Spleen (tissue), 11 donors: ENCODE data around the gene HHIP. TPM values are rescaled to one million over a fixed set of nuclear protein-coding genes. Genes with fewer than 3 reads are reported as not detected.

ENCODE experiments used
- DNase-seq: peaks from one replicate; pipeline ENCODE4 v3.0.0-alpha.2; 2020
- H3K27ac ChIP-seq, 8 donors: fragments of 200-600 bp; sonication (generic) in 7 of 8; 1 replicate in 4 of 8; 2 replicates in 4 of 8; pipeline versions ENCODE4 v1.5.0 to v1.8.0; 2016 to 2021; ENCODE audit warnings: inconsistent platforms in 4 of 8, mild to moderate bottlenecking in 4 of 8, moderate library complexity in 1 of 8
- H3K27me3 ChIP-seq, 7 donors: fragments of 200-600 bp; sonication (generic) in 6 of 7; replicated peaks in 1 of 7; 1 replicate in 4 of 7; 2 replicates in 3 of 7; pipeline versions ENCODE4 v1.5.0 to v1.8.0; 2016 to 2021; ENCODE audit warnings: inconsistent platforms in 3 of 7, mild to moderate bottlenecking in 1 of 7
- H3K36me3 ChIP-seq, 6 donors: fragments of 200-600 bp; sonication (generic) in 5 of 6; 1 replicate in 4 of 6; 2 replicates in 2 of 6; pipeline versions ENCODE4 v1.5.0 to v1.8.0; 2016 to 2021; ENCODE audit warnings: inconsistent platforms in 2 of 6
- H3K4me1 ChIP-seq, 6 donors: fragments of 200-600 bp; sonication (generic) in 5 of 6; 1 replicate in 3 of 6; 2 replicates in 3 of 6; pipeline versions ENCODE4 v1.5.0 to v1.8.0; 2016 to 2021; ENCODE audit warnings: inconsistent platforms in 3 of 6
- H3K4me3 ChIP-seq, 8 donors: fragments of 200-600 bp; sonication (generic) in 7 of 8; 1 replicate in 4 of 8; 2 replicates in 4 of 8; pipeline versions ENCODE4 v1.5.0 to v1.8.0; 2016 to 2021; ENCODE audit warnings: inconsistent platforms in 4 of 8, mild to moderate bottlenecking in 4 of 8, moderate library complexity in 2 of 8
- H3K9me3 ChIP-seq, 8 donors: fragments of 200-600 bp; sonication (generic) in 7 of 8; 1 replicate in 4 of 8; 2 replicates in 4 of 8; pipeline versions ENCODE4 v1.5.0 to v1.8.0; 2016 to 2021; ENCODE audit warnings: inconsistent platforms in 4 of 8
- CTCF ChIP-seq, 11 experiments: fragments of 200-600 bp in 7 of 11; fragments of 450-650 bp in 4 of 11; sonication (generic) in 4 of 11; IDR thresholded peaks in 8 of 11; conservative IDR thresholded peaks in 3 of 11; 1 replicate in 7 of 11; 2 replicates in 4 of 11; pipeline versions ENCODE4 v1.4.0 to v1.8.0; 2016 to 2021; ENCODE audit warnings: antibody characterized with exemption in 11 of 11, inconsistent platforms in 4 of 11, mild to moderate bottlenecking in 1 of 11
- POLR2A ChIP-seq, 3 donors: fragments of 450-650 bp; IDR thresholded peaks; one replicate each; pipeline ENCODE4 v1.5.1; 2017; ENCODE audit warnings: antibody characterized with exemption in 3 of 3, mild to moderate bottlenecking in 1 of 3
- POLR2AphosphoS5 ChIP-seq, 3 donors: sonication (generic); formaldehyde crosslinking; IDR thresholded peaks; one replicate each; pipeline ENCODE4 v1.5.1; 2017; ENCODE audit warnings: antibody characterized with exemption in 3 of 3
- WGBS, 5 donors: extraction: QIAGEN DNeasy Blood & Tissue Kit in 3 of 5; methylation state at CpG; one replicate each; pipeline versions ENCODE4 v1.1.5 to v1.1.7; 2013 to 2018; 5-methylcytosine and 5-hydroxymethylcytosine counted together
- intact Hi-C: fragments of 100-400 bp; cut with DNase I; formaldehyde crosslinking; loops from one replicate; pipeline ENCODE4 v1.15.0; 2023; ENCODE audit warnings: low total_unique reads
- polyA plus RNA-seq, 3 donors: library from polyadenylated mRNA; stranded (reverse); fragments of 200-250 nt; gene quantifications; one replicate each; pipeline ENCODE4 v1.2.1, GENCODE V29; 2013
- total RNA-seq, 7 donors: library from RNA; depleted of rRNA in 3 of 7; stranded (reverse); fragments of >200 nt in 3 of 7; fragmentation: NEBNext Ultra II Directional in 4 of 7; extraction: Animal tissue kit (Norgen Biotek cat#: 25700) in 4 of 7; gene quantifications; one replicate each; pipeline versions ENCODE4 v1.1.0 to v1.2.1, GENCODE V29; 2016 to 2021
- donor health status: healthy with polysubstance abuse.
- donor health status: DM: no; HTN: no; CAD: no; lungs with moderate emphysema.
- donor health status: DM: no; HTN: no; CAD: no.
- donor health status: Bipolar disorder and iron deficiency.
- donor health status: healthy.
- donor health status: DM: no; HTN: no; CAD: no.
- donor health status: DM: yes; HTN: yes; CAD: no.

HHIP gene
- total and polyA plus RNA-seq, 10 donors, result not detected

DNA sequence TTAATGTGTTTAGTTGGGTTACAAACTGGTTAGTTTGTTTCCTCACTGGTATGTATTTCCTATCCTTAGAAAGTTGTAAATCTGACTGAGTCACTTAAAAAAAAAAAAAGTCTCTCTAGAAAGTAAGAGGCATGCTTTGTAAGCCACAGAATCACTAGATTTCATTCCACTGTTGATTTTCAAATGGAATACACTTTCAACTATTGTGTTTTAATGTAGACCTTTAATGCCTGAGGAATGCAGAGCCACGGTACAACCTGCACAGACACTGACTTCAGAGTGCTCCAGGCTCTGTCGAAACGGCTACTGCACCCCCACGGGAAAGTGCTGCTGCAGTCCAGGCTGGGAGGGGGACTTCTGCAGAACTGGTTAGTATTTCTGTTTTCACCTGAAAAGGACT lies 88.6 kb downstream of the HHIP start:
- no peak for TF ChIP-seq CTCF (IDR thresholded peaks at IDR 0.05 in 8 of 11, conservative IDR thresholded peaks at IDR 0.05 in 3 of 11)
- TF ChIP-seq POLR2A (IDR thresholded peaks at IDR 0.05), result no peak
- no peak for TF ChIP-seq POLR2AphosphoS5 (IDR thresholded peaks at IDR 0.05)

GRCh38 chr4:144738649-144739048 lies 92.7 kb downstream of the HHIP start:
- Histone ChIP-seq H3K4me3 (no peak overlapping the region), H3K27me3 (no peaks in the 10 kb centered on the region), H3K36me3 (no peaks in the 10 kb centered on the region), H3K27ac (no peak overlapping the region), H3K4me1 (no peaks in the 10 kb centered on the region), H3K9me3 (no peaks in the 10 kb centered on the region)
- TF ChIP-seq POLR2AphosphoS5 (IDR thresholded peaks at IDR 0.05) (no peak), CTCF (IDR thresholded peaks at IDR 0.05 in 8 of 11, conservative IDR thresholded peaks at IDR 0.05 in 3 of 11) (no peak), POLR2A (IDR thresholded peaks at IDR 0.05) (no peak)
- 84 to 92% (median 88%) methylated on average over 3 of the region's 3 CpGs for WGBS, 5 donors
- DNase-seq, result no peak
- intact Hi-C loops, result no loop called here

More for the DNA sequence above, 88.6 kb downstream of the HHIP start:
- Histone ChIP-seq H3K9me3 (no peaks in the 10 kb centered on the region), H3K4me1 (no peaks in the 10 kb centered on the region), H3K27ac (no peak overlapping the region), H3K4me3 (no peak overlapping the region), H3K27me3 (no peaks in the 10 kb centered on the region), H3K36me3 (no peaks in the 10 kb centered on the region)
- 43 to 78% (median 50%) methylated on average over 4 of the region's 4 CpGs for WGBS, 5 donors
- no peak for DNase-seq
- intact Hi-C loops, result no loop called here

- Histone ChIP-seq H3K27ac (no peak overlapping the region), H3K4me3 (no peak overlapping the region), H3K9me3 (no peaks in the 10 kb centered on the region), H3K4me1 (no peaks in the 10 kb centered on the region), H3K36me3 (no peaks in the 10 kb centered on the region), H3K27me3 (no peaks in the 10 kb centered on the region)
- intact Hi-C loops, result no loop called here
- no peak for TF ChIP-seq POLR2A (IDR thresholded peaks at IDR 0.05)
- TF ChIP-seq POLR2AphosphoS5 (IDR thresholded peaks at IDR 0.05), result no peak
- TF ChIP-seq CTCF (IDR thresholded peaks at IDR 0.05 in 8 of 11, conservative IDR thresholded peaks at IDR 0.05 in 3 of 11), result no peak
- DNase-seq, result no peak
These were observed 93.6 kb downstream of the HHIP start for GRCh38 chr4:144739511-144740033.

- intact Hi-C loops, result no loop called here
- Histone ChIP-seq H3K9me3 (no peaks in the 10 kb centered on the region), H3K27ac (no peak overlapping the region), H3K4me3 (no peak overlapping the region), H3K4me1 (no peaks in the 10 kb centered on the region), H3K27me3 (no peaks in the 10 kb centered on the region), H3K36me3 (no peaks in the 10 kb centered on the region)
- 61 to 86% (median 76%) methylated on average over 1 of the region's 1 CpG for WGBS, 5 donors
- no peak for DNase-seq
- TF ChIP-seq POLR2AphosphoS5 (IDR thresholded peaks at IDR 0.05) (no peak), POLR2A (IDR thresholded peaks at IDR 0.05) (no peak), CTCF (IDR thresholded peaks at IDR 0.05 in 8 of 11, conservative IDR thresholded peaks at IDR 0.05 in 3 of 11) (no peak)
These were observed 94.4 kb downstream of the HHIP start for GRCh38 chr4:144740316-144740715.
